ENCODE data around the gene ANKFN1.
"Not testable (repeated sequence)": the region's sequence is repeated elsewhere in the genome, so short reads cannot be mapped to it uniquely, and the experiment has no call there.

The ANKFN1 gene

DNA sequence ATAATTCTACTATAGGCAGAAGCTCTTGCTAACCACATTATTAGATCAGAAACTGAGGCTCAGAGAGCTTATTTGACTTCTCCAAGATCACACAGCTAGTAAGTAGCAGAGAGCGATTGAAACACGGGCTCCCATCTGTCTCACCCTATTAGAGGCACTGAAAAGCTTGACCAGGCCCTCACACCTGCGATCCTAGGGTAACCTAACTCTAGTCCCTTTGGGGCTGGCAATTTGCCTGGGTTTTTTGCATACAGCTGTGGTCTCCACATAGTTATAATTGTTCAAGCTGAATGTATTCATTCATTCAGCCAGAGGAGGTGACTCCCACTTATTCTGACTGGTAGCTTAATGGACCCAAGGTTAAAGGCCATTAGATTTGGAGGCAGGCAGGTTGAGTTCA, 121.2 kb downstream of the ANKFN1 start:
- H3K27me3 ChIP-seq (replicated peaks; ENCODE audit: control insufficient read depth, insufficient read depth, low read length, poor library complexity, severe bottlenecking) = no peaks in the 10 kb centered on the region
- H3K4me3 ChIP-seq (ENCODE audit: insufficient read depth, low read depth, low read length, poor library complexity, severe bottlenecking) = no peak overlapping the region
- H3K36me3 ChIP-seq (ENCODE audit: control insufficient read depth, insufficient read depth, low read length) = no peaks in the 10 kb centered on the region
- DNase-seq = no peak
- no peaks in the 10 kb centered on the region for H3K4me1 ChIP-seq (ENCODE audit: control insufficient read depth, insufficient read depth, low read length, poor library complexity, severe bottlenecking)
- no peaks in the 10 kb centered on the region for H3K9me3 ChIP-seq (ENCODE audit: control insufficient read depth, low read length)
- H3K27ac ChIP-seq (ENCODE audit: insufficient read depth, low read length, poor library complexity, severe bottlenecking) = no peak overlapping the region

DNA sequence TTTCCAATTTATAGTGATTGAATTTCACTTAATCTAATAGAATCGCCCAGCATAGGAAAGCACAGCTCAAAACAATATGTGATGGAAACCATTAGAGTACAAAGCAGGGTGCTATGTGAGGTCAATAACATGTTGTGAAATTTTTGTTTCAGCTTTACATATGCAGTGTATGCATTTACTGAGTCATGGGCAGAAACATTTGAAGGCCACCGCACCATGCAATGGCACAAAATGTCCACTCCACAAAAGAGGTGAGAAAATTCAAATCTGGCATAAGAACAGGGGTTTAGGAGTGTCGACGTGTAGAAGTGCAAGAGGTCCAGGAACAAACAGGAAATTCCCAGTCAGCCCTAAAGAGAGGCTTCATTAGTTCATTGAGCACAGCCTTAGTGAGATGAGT, 131.2 kb downstream of the ANKFN1 start:
- Histone ChIP-seq H3K4me1 (ENCODE audit: control insufficient read depth, insufficient read depth, low read length, poor library complexity, severe bottlenecking) (no peaks in the 10 kb centered on the region), H3K9me3 (ENCODE audit: control insufficient read depth, low read length) (no peaks in the 10 kb centered on the region), H3K27me3 (replicated peaks; ENCODE audit: control insufficient read depth, insufficient read depth, low read length, poor library complexity, severe bottlenecking) (no peaks in the 10 kb centered on the region), H3K27ac (ENCODE audit: insufficient read depth, low read length, poor library complexity, severe bottlenecking) (no peak overlapping the region), H3K36me3 (ENCODE audit: control insufficient read depth, insufficient read depth, low read length) (no peaks in the 10 kb centered on the region), H3K4me3 (ENCODE audit: insufficient read depth, low read depth, low read length, poor library complexity, severe bottlenecking) (no peak overlapping the region)
- no peak for DNase-seq

DNA sequence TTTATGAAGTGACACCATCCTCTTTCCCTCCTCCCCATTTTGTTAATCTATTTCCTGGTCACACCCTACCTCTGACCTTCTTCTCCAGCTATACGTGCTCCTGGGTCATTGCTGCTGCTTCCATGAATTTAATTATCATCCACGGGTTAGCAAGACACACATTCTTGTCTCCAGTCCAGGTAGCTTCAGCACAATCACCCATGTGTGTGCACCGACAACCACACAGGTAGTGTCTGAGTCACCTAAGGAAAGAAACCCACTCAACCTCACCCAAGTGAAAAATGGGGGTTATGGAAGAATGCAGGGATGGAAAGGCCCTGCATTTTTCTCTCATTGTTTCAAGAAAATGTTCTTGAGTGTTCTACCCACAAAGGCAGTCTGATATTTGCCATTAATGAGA, 135.5 kb downstream of the ANKFN1 start:
- not testable (repeated sequence) for H3K4me3 ChIP-seq (ENCODE audit: insufficient read depth, low read depth, low read length, poor library complexity, severe bottlenecking); H3K4me1 ChIP-seq (ENCODE audit: control insufficient read depth, insufficient read depth, low read length, poor library complexity, severe bottlenecking)

GRCh38 chr17:56289321-56289720, 136.0 kb downstream of the ANKFN1 start:
- DNase-seq = no peak
- Histone ChIP-seq H3K36me3 (ENCODE audit: control insufficient read depth, insufficient read depth, low read length) (no peaks in the 10 kb centered on the region), H3K9me3 (ENCODE audit: control insufficient read depth, low read length) (no peaks in the 10 kb centered on the region), H3K4me1 (ENCODE audit: control insufficient read depth, insufficient read depth, low read length, poor library complexity, severe bottlenecking) (no peaks in the 10 kb centered on the region), H3K27ac (ENCODE audit: insufficient read depth, low read length, poor library complexity, severe bottlenecking) (no peak overlapping the region), H3K27me3 (replicated peaks; ENCODE audit: control insufficient read depth, insufficient read depth, low read length, poor library complexity, severe bottlenecking) (no peaks in the 10 kb centered on the region), H3K4me3 (ENCODE audit: insufficient read depth, low read depth, low read length, poor library complexity, severe bottlenecking) (no peak overlapping the region)

More for the DNA sequence above, 135.5 kb downstream of the ANKFN1 start:
- not testable (repeated sequence) for DNase-seq; H3K27me3 ChIP-seq (replicated peaks; ENCODE audit: control insufficient read depth, insufficient read depth, low read length, poor library complexity, severe bottlenecking); H3K36me3 ChIP-seq (ENCODE audit: control insufficient read depth, insufficient read depth, low read length); H3K27ac ChIP-seq (ENCODE audit: insufficient read depth, low read length, poor library complexity, severe bottlenecking); H3K9me3 ChIP-seq (ENCODE audit: control insufficient read depth, low read length)

- no peak overlapping the region for H3K27ac ChIP-seq (ENCODE audit: insufficient read depth, low read length, poor library complexity, severe bottlenecking)
- H3K4me1 ChIP-seq (ENCODE audit: control insufficient read depth, insufficient read depth, low read length, poor library complexity, severe bottlenecking) = no peaks in the 10 kb centered on the region
- peak overlapping the region; percentile 18 for H3K4me3 ChIP-seq (ENCODE audit: insufficient read depth, low read depth, low read length, poor library complexity, severe bottlenecking)
- H3K27me3 ChIP-seq (replicated peaks; ENCODE audit: control insufficient read depth, insufficient read depth, low read length, poor library complexity, severe bottlenecking) = no peaks in the 10 kb centered on the region
- H3K9me3 ChIP-seq (ENCODE audit: control insufficient read depth, low read length) = no peaks in the 10 kb centered on the region
- no peaks in the 10 kb centered on the region for H3K36me3 ChIP-seq (ENCODE audit: control insufficient read depth, insufficient read depth, low read length)
- no peak for DNase-seq
These were observed 137.0 kb downstream of the ANKFN1 start for GRCh38 chr17:56290101-56290801.

- Histone ChIP-seq H3K27me3 (replicated peaks; ENCODE audit: control insufficient read depth, insufficient read depth, low read length, poor library complexity, severe bottlenecking) (no peaks in the 10 kb centered on the region), H3K4me3 (ENCODE audit: insufficient read depth, low read depth, low read length, poor library complexity, severe bottlenecking) (peak overlapping the region; percentile 18), H3K36me3 (ENCODE audit: control insufficient read depth, insufficient read depth, low read length) (no peaks in the 10 kb centered on the region), H3K4me1 (ENCODE audit: control insufficient read depth, insufficient read depth, low read length, poor library complexity, severe bottlenecking) (no peaks in the 10 kb centered on the region), H3K9me3 (ENCODE audit: control insufficient read depth, low read length) (no peaks in the 10 kb centered on the region), H3K27ac (ENCODE audit: insufficient read depth, low read length, poor library complexity, severe bottlenecking) (no peak overlapping the region)
- DNase-seq = no peak
These were observed 137.5 kb downstream of the ANKFN1 start for GRCh38 chr17:56290802-56291118.

GRCh38 chr17:56291226-56291805, 138.0 kb downstream of the ANKFN1 start:
- no peak overlapping the region for H3K4me3 ChIP-seq (ENCODE audit: insufficient read depth, low read depth, low read length, poor library complexity, severe bottlenecking)
- no peaks in the 10 kb centered on the region for H3K4me1 ChIP-seq (ENCODE audit: control insufficient read depth, insufficient read depth, low read length, poor library complexity, severe bottlenecking)
- no peaks in the 10 kb centered on the region for H3K36me3 ChIP-seq (ENCODE audit: control insufficient read depth, insufficient read depth, low read length)
- H3K9me3 ChIP-seq (ENCODE audit: control insufficient read depth, low read length) = no peaks in the 10 kb centered on the region
- no peak for DNase-seq
- H3K27ac ChIP-seq (ENCODE audit: insufficient read depth, low read length, poor library complexity, severe bottlenecking) = no peak overlapping the region
- H3K27me3 ChIP-seq (replicated peaks; ENCODE audit: control insufficient read depth, insufficient read depth, low read length, poor library complexity, severe bottlenecking) = no peaks in the 10 kb centered on the region

GRCh38 chr17:56292010-56292409, 138.7 kb downstream of the ANKFN1 start:
- no peak for DNase-seq
- no peaks in the 10 kb centered on the region for H3K4me1 ChIP-seq (ENCODE audit: control insufficient read depth, insufficient read depth, low read length, poor library complexity, severe bottlenecking)
- H3K9me3 ChIP-seq (ENCODE audit: control insufficient read depth, low read length) = no peaks in the 10 kb centered on the region
- no peak overlapping the region for H3K4me3 ChIP-seq (ENCODE audit: insufficient read depth, low read depth, low read length, poor library complexity, severe bottlenecking)
- H3K36me3 ChIP-seq (ENCODE audit: control insufficient read depth, insufficient read depth, low read length) = no peaks in the 10 kb centered on the region
- H3K27me3 ChIP-seq (replicated peaks; ENCODE audit: control insufficient read depth, insufficient read depth, low read length, poor library complexity, severe bottlenecking) = no peaks in the 10 kb centered on the region
- no peak overlapping the region for H3K27ac ChIP-seq (ENCODE audit: insufficient read depth, low read length, poor library complexity, severe bottlenecking)

- H3K27ac ChIP-seq (ENCODE audit: insufficient read depth, low read length, poor library complexity, severe bottlenecking) = no peak overlapping the region
- DNase-seq = no peak
- no peaks in the 10 kb centered on the region for H3K4me1 ChIP-seq (ENCODE audit: control insufficient read depth, insufficient read depth, low read length, poor library complexity, severe bottlenecking)
- H3K27me3 ChIP-seq (replicated peaks; ENCODE audit: control insufficient read depth, insufficient read depth, low read length, poor library complexity, severe bottlenecking) = no peaks in the 10 kb centered on the region
- no peak overlapping the region for H3K4me3 ChIP-seq (ENCODE audit: insufficient read depth, low read depth, low read length, poor library complexity, severe bottlenecking)
- no peaks in the 10 kb centered on the region for H3K9me3 ChIP-seq (ENCODE audit: control insufficient read depth, low read length)
- H3K36me3 ChIP-seq (ENCODE audit: control insufficient read depth, insufficient read depth, low read length) = no peaks in the 10 kb centered on the region
These were observed 139.3 kb downstream of the ANKFN1 start for GRCh38 chr17:56292578-56292977.

- Histone ChIP-seq H3K36me3 (ENCODE audit: control insufficient read depth, insufficient read depth, low read length) (no peaks in the 10 kb centered on the region), H3K27ac (ENCODE audit: insufficient read depth, low read length, poor library complexity, severe bottlenecking) (no peak overlapping the region), H3K4me1 (ENCODE audit: control insufficient read depth, insufficient read depth, low read length, poor library complexity, severe bottlenecking) (no peaks in the 10 kb centered on the region), H3K9me3 (ENCODE audit: control insufficient read depth, low read length) (no peaks in the 10 kb centered on the region), H3K4me3 (ENCODE audit: insufficient read depth, low read depth, low read length, poor library complexity, severe bottlenecking) (no peak overlapping the region), H3K27me3 (replicated peaks; ENCODE audit: control insufficient read depth, insufficient read depth, low read length, poor library complexity, severe bottlenecking) (no peaks in the 10 kb centered on the region)
- no peak for DNase-seq
These were observed 143.9 kb downstream of the ANKFN1 start for GRCh38 chr17:56297184-56297583.

All from effector memory CD4-positive, alpha-beta T cell (primary cell).